Measurements from ENCODE around the gene SLC12A4.

SLC12A4 gene

GRCh38 chr16:67966549-67967182 lies 1.8 kb downstream of the SLC12A4 start:
- Histone ChIP-seq H3K9me3 (ENCODE audit: insufficient read depth, low read length) (no peaks in the 10 kb centered on the region), H3K4me3 (ENCODE audit: insufficient read depth, low read length, poor library complexity, severe bottlenecking) (no peak overlapping the region), H3K36me3 (ENCODE audit: low read length) (no peaks in the 10 kb centered on the region), H3K4me2 (ENCODE audit: low read depth, low read length, poor library complexity, severe bottlenecking) (peak overlapping the region; percentile 76), H3K27me3 (ENCODE audit: low read length) (no peaks in the 10 kb centered on the region), H3K9me2 (replicated peaks; ENCODE audit: insufficient read depth, low read length) (no peaks in the 10 kb centered on the region), H3K9ac (ENCODE audit: low read length) (peak overlapping the region; percentile 69), H4K20me1 (ENCODE audit: low read depth, low read length) (no peaks in the 10 kb centered on the region), H3K79me2 (ENCODE audit: insufficient read depth, low read length) (no peaks in the 10 kb centered on the region), H2AFZ (ENCODE audit: low read depth, low read length, severe bottlenecking) (no peak overlapping the region), H3K27ac (ENCODE audit: low read depth, low read length) (no peak overlapping the region), H3F3A (ENCODE audit: insufficient read depth) (no peaks in the 10 kb centered on the region)
- no peak for TF ChIP-seq CTCF (IDR thresholded peaks at IDR 0.05; ENCODE audit: insufficient read depth, low read length, poor library complexity, severe bottlenecking)
- no peak for TF ChIP-seq EZH2phosphoT487 (conservative IDR thresholded peaks at IDR 0.05; ENCODE audit: low read length)

- Histone ChIP-seq H3K9me2 (replicated peaks; ENCODE audit: insufficient read depth, low read length) (no peaks in the 10 kb centered on the region), H3K9ac (ENCODE audit: low read length) (no peak overlapping the region), H3F3A (ENCODE audit: insufficient read depth) (no peaks in the 10 kb centered on the region), H4K20me1 (ENCODE audit: low read depth, low read length) (no peaks in the 10 kb centered on the region), H3K27me3 (ENCODE audit: low read length) (no peaks in the 10 kb centered on the region), H3K27ac (ENCODE audit: low read depth, low read length) (no peak overlapping the region), H3K4me3 (ENCODE audit: insufficient read depth, low read length, poor library complexity, severe bottlenecking) (no peak overlapping the region), H3K36me3 (ENCODE audit: low read length) (no peaks in the 10 kb centered on the region), H3K79me2 (ENCODE audit: insufficient read depth, low read length) (no peaks in the 10 kb centered on the region), H3K9me3 (ENCODE audit: insufficient read depth, low read length) (no peaks in the 10 kb centered on the region), H3K4me2 (ENCODE audit: low read depth, low read length, poor library complexity, severe bottlenecking) (no peak overlapping the region), H2AFZ (ENCODE audit: low read depth, low read length, severe bottlenecking) (no peak overlapping the region)
- TF ChIP-seq CTCF (IDR thresholded peaks at IDR 0.05; ENCODE audit: insufficient read depth, low read length, poor library complexity, severe bottlenecking): no peak
- TF ChIP-seq EZH2phosphoT487 (conservative IDR thresholded peaks at IDR 0.05; ENCODE audit: low read length): no peak
Observed at GRCh38 chr16:67965668-67966548, 2.5 kb downstream of the SLC12A4 start.

DNA sequence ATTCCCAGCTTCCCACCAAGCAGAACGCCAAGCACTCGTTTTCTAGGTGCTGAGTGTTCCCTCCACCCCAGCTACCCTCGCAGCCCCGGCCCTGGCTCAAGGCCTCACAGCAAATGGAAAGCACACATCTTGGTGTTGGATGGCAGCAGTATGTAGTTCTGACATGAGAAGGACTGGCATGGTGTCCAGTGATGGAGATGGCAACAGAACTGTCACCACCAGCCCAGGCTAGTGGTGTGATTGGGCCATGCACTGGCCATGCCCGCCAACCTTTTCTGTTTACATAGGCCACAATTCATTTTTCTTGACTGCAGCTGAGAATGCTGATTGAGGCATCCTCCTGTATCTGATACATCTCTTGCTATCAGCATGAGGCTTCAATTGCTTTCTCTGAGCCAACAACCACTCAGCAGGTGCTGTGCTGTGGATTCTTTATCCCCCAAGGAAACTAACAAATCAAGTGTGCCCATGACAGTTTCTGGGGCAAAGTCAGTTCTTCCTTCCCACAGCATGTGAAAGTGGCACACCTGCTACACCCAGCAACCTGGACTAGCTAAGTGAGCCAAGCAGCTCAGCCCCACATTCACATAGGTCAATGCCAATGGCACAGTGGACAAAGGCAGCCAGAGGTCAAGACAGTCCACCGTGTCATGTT lies 3.8 kb downstream of the SLC12A4 start:
- Histone ChIP-seq H3K27me3 (ENCODE audit: low read length) (no peaks in the 10 kb centered on the region), H3K36me3 (ENCODE audit: low read length) (no peaks in the 10 kb centered on the region), H3K9me3 (ENCODE audit: insufficient read depth, low read length) (no peaks in the 10 kb centered on the region), H3F3A (ENCODE audit: insufficient read depth) (no peaks in the 10 kb centered on the region), H3K9me2 (replicated peaks; ENCODE audit: insufficient read depth, low read length) (no peaks in the 10 kb centered on the region), H3K4me3 (ENCODE audit: insufficient read depth, low read length, poor library complexity, severe bottlenecking) (no peak overlapping the region), H3K79me2 (ENCODE audit: insufficient read depth, low read length) (no peaks in the 10 kb centered on the region), H2AFZ (ENCODE audit: low read depth, low read length, severe bottlenecking) (no peak overlapping the region), H3K27ac (ENCODE audit: low read depth, low read length) (no peak overlapping the region), H3K9ac (ENCODE audit: low read length) (no peak overlapping the region), H4K20me1 (ENCODE audit: low read depth, low read length) (no peaks in the 10 kb centered on the region), H3K4me2 (ENCODE audit: low read depth, low read length, poor library complexity, severe bottlenecking) (no peak overlapping the region)
- TF ChIP-seq CTCF (IDR thresholded peaks at IDR 0.05; ENCODE audit: insufficient read depth, low read length, poor library complexity, severe bottlenecking): no peak
- no peak for TF ChIP-seq EZH2phosphoT487 (conservative IDR thresholded peaks at IDR 0.05; ENCODE audit: low read length)

Data from SU-DHL-6 (cell line).